Raji (cell line): ENCODE data around the gene CDK6.

Experiments used
- POLR2A ChIP-seq: IDR thresholded peaks from 2 replicates; pipeline ENCODE4 v1.6.1; 2011; ENCODE audit warnings: low read depth, low read length, control low read depth; ENCODE audit not compliant: insufficient read depth

Gene CDK6

GRCh38 chr7:92817398-92817797 is 19.0 kb downstream of the CDK6 start:
- no peak for TF ChIP-seq POLR2A

- no peak for TF ChIP-seq POLR2A
Measured at GRCh38 chr7:92815412-92815811, 21.0 kb downstream of the CDK6 start.

GRCh38 chr7:92813390-92814024 is 22.9 kb downstream of the CDK6 start:
- TF ChIP-seq POLR2A = 0 out of 2 replicates have a peak, but pooled peaks have one; percentile 26

- no peak for TF ChIP-seq POLR2A
Measured at GRCh38 chr7:92811158-92811557, 25.2 kb downstream of the CDK6 start.

GRCh38 chr7:92809760-92810573 is 26.4 kb downstream of the CDK6 start:
- TF ChIP-seq POLR2A = peak; percentile 31; the same call in 1 of the 2 replicates

GRCh38 chr7:92809397-92809759 is 27.0 kb downstream of the CDK6 start:
- TF ChIP-seq POLR2A = no peak

GRCh38 chr7:92808635-92809034 is 27.7 kb downstream of the CDK6 start:
- TF ChIP-seq POLR2A = no peak

- TF ChIP-seq POLR2A = no peak
Measured at GRCh38 chr7:92808006-92808405, 28.4 kb downstream of the CDK6 start.

- TF ChIP-seq POLR2A = no peak
Measured at GRCh38 chr7:92806496-92806895, 29.9 kb downstream of the CDK6 start.

- TF ChIP-seq POLR2A = no peak
Measured at GRCh38 chr7:92802406-92802805, 34.0 kb downstream of the CDK6 start.

- no peak for TF ChIP-seq POLR2A
Measured at GRCh38 chr7:92799446-92800211, 36.7 kb downstream of the CDK6 start.

- TF ChIP-seq POLR2A = no peak
Measured at GRCh38 chr7:92798517-92799249, 37.7 kb downstream of the CDK6 start.

- no peak for TF ChIP-seq POLR2A
Measured at GRCh38 chr7:92797693-92798092, 38.7 kb downstream of the CDK6 start.

GRCh38 chr7:92797284-92797683 is 39.1 kb downstream of the CDK6 start:
- TF ChIP-seq POLR2A = no peak

- TF ChIP-seq POLR2A = no peak
Measured at GRCh38 chr7:92794831-92795230, 41.5 kb downstream of the CDK6 start.

- TF ChIP-seq POLR2A = no peak
Measured at GRCh38 chr7:92794391-92794790, 42.0 kb downstream of the CDK6 start.
